HepG2 (cell line): Measurements from ENCODE around the gene GAS6. TPM values are rescaled to one million over a fixed set of nuclear protein-coding genes. Genes with fewer than 3 reads are reported as not detected.

Experiments used
- ATAC-seq: fragments of 200-7000 bp; cut with Tn5 transposase; 3 replicates; pipeline ENCODE4 v1.9.1; 2020; ENCODE audit warnings: mild to moderate bottlenecking, moderate library complexity
- BruUV-seq: library from RNA; stranded (reverse); fragments of 400-500 nt; replicated peaks from 2 replicates; lab custom pipeline; 2021; lab: Mats Ljungman, UMichigan
- CTCF ChIA-PET: fragments of 300-600 bp; formaldehyde crosslinking; extraction: SDS; loops from one replicate; lab custom pipeline; 2021; ENCODE audit warnings: low total read pairs, inconsistent platforms, low intra/inter-chr PET ratio; lab: Yijun Ruan, JAX
- POLR2A ChIA-PET: fragments of 350-600 bp; sonication (Branson Sonifier 250); formaldehyde crosslinking; loops from one replicate; lab custom pipeline; 2020; ENCODE audit warnings: antibody characterized with exemption, inconsistent platforms; lab: Yijun Ruan, JAX
- DNase-seq: peaks from one replicate; pipeline ENCODE4 v3.0.0-alpha.2; 2015; ENCODE audit warnings: low spot score
- FAIRE-seq: peaks from 3 replicates; lab custom pipeline; 2011; peaks lifted over from hg19 to GRCh38; lab: Jason Lieb, UNC
- H2AFZ ChIP-seq: one replicate; pipeline ENCODE4 v1.6.1; 2011; ENCODE audit warnings: low read length, inconsistent platforms
- H3K27ac ChIP-seq: fragments of 300-600 bp; 3 replicates; pipeline ENCODE4 v1.8.0; 2011; ENCODE audit warnings: mixed run types, mild to moderate bottlenecking, mixed read lengths, low read length, inconsistent platforms; ENCODE audit not compliant: insufficient read depth; ENCODE audit errors: extremely low read length
- H3K27me3 ChIP-seq, 2 experiments: fragments of 200-600 bp in 1 of 2; 2 replicates in 1 of 2; 3 replicates in 1 of 2; pipeline versions ENCODE4 v1.6.0 to v1.8.0; 2011; ENCODE audit warnings: low read length in 2 of 2, mild to moderate bottlenecking in 2 of 2, moderate library complexity in 2 of 2, inconsistent platforms in 1 of 2; ENCODE audit not compliant: insufficient read depth in 2 of 2, control insufficient read depth in 1 of 2
- H3K36me3 ChIP-seq, 2 experiments: fragments of 200-600 bp in 1 of 2; replicated peaks in 1 of 2; 2 replicates in 1 of 2; 3 replicates in 1 of 2; pipeline versions ENCODE4 v1.5.1 to v1.8.0; 2011; ENCODE audit warnings: low read length in 2 of 2, inconsistent platforms in 1 of 2; ENCODE audit not compliant: insufficient read depth in 2 of 2, control insufficient read depth in 1 of 2
- H3K4me1 ChIP-seq: 2 replicates; pipeline ENCODE4 v1.5.1; 2012; ENCODE audit warnings: low read length, inconsistent platforms; ENCODE audit not compliant: insufficient read depth
- H3K4me2 ChIP-seq: 2 replicates; pipeline ENCODE4 v1.6.0; 2011; ENCODE audit warnings: low read depth, low read length, inconsistent platforms
- H3K4me3 ChIP-seq, 3 experiments: fragments of 200-600 bp in 1 of 3; sonication (generic), shearing (Covaris generic) in 1 of 3; replicated peaks in 1 of 3; 2 replicates each; pipeline ENCODE4 v1.5.1; 2011 to 2016; ENCODE audit warnings: low read length in 3 of 3, inconsistent platforms in 2 of 3, low read depth in 2 of 3, mild to moderate bottlenecking in 2 of 3, control low read depth in 1 of 3, mixed read lengths in 1 of 3; ENCODE audit not compliant: insufficient read depth in 1 of 3
- H3K79me2 ChIP-seq: one replicate; pipeline ENCODE4 v1.6.1; 2011; ENCODE audit warnings: low read length, inconsistent platforms; ENCODE audit not compliant: insufficient read depth
- H3K9ac ChIP-seq: 2 replicates; pipeline ENCODE4 v1.6.0; 2011; ENCODE audit warnings: mild to moderate bottlenecking, low read depth, low read length, inconsistent platforms; ENCODE audit not compliant: insufficient read depth
- H3K9me3 ChIP-seq: 2 replicates; pipeline ENCODE4 v1.5.1; 2012; ENCODE audit warnings: mild to moderate bottlenecking, low read length
- H4K20me1 ChIP-seq: 2 replicates; pipeline ENCODE4 v1.6.0; 2011; ENCODE audit warnings: inconsistent platforms, mild to moderate bottlenecking, low read length, moderate library complexity; ENCODE audit not compliant: insufficient read depth
- CREB1 ChIP-seq, 2 experiments: fragments of 450-650 bp in 1 of 2; IDR thresholded peaks; 2 replicates each; pipeline ENCODE4 v1.6.1; 2016 to 2017; ENCODE audit warnings: control low read depth in 1 of 2, mild to moderate bottlenecking in 1 of 2, missing compliant biosample characterization in 1 of 2, missing genetic modification characterization in 1 of 2
- RERE ChIP-seq: IDR thresholded peaks from 2 replicates; pipeline ENCODE4 v1.6.1; 2016; ENCODE audit warnings: low read depth, missing genetic modification reagents, missing compliant biosample characterization
- RFX1 ChIP-seq: fragments of 450-650 bp; IDR thresholded peaks from 2 replicates; pipeline ENCODE4 v1.6.1; 2017
- WGBS: methylation state at CpG from one replicate; pipeline ENCODE4 v1.1.6; 2017; ENCODE audit warnings: low lambda C conversion rate; 5-methylcytosine and 5-hydroxymethylcytosine counted together
- in situ Hi-C: cut with HindIII; loops from 2 replicates; pipeline ENCODE4 v1.10.0; 2017; ENCODE audit warnings: low pct_unique_long_range_greater_than_20kb; ENCODE audit not compliant: extremely low pct_ligation_motif_present
- intact Hi-C: fragments of 100-400 bp; cut with micrococcal nuclease; formaldehyde crosslinking; loops from one replicate; pipeline ENCODE4 v1.10.0; 2022; ENCODE audit not compliant: unreplicated experiment
- polyA plus RNA-seq, 8 experiments: library from polyadenylated mRNA; depleted of rRNA in 3 of 8; stranded (reverse) in 7 of 8; unstranded in 1 of 8; fragments of >200 nt; fragmentation: Illumina TruSeq in 4 of 8; extraction: Trizol in 4 of 8; gene quantifications; 2 replicates each; pipeline versions ENCODE4 v1.2.1 to v1.2.3, GENCODE V29; 2011 to 2016; ENCODE audit warnings: low read depth in 4 of 8, missing spikeins in 1 of 8, mixed read lengths in 1 of 8; ENCODE audit not compliant: insufficient read depth in 1 of 8
- total RNA-seq, 5 experiments: library from RNA; depleted of rRNA; stranded (reverse); fragments of >200 nt; fragmentation: Illumina TruSeq; extraction: Trizol; gene quantifications; 2 replicates each; pipeline ENCODE4 v1.2.3, GENCODE V29; 2016; ENCODE audit warnings: low read depth in 1 of 5

The GAS6 gene
- total and polyA plus RNA-seq, 2 of the 13 experiments (the other 11 are each of a cell fraction or from before 2014, with no cell fraction given), result 0.09 to 0.24 TPM

DNA sequence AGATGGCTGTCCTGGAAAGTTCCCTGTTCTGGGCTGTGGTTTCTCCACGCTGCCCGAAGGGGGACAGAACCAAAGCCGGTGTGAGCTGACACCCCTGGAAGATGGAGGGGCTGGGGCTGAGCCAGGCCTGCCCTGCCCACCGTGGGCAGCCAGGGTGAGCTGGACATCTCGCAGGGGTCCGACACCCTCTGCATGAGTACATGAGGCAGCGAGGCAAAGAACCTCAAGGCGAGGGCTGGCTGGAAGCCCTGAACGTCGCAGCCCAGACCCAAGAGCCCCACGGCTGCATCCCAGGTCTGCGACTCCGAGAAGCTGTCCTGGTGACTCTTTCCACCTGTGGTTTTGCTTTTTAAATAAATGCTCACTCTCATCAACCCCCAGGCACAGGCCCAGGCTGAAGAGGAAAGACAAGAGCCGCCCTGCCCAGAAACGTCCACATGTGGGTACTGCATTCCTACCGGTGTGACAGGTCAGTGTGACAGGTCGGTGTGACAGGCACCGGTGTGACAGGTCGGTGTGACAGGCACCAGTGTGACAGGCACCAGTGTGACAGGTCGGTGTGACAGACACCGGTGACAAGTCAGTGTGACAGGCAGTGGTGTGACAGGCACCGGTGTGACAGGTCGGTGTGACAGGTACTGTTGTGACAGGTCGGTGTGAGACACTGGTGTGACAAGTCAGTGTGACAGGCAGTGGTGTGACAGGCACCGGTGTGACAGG lies 30.6 kb downstream of the GAS6 start:
- FAIRE-seq (no peak), DNase-seq (no peak), ATAC-seq (no peak)
- no peak overlapping the region for H3K9ac ChIP-seq
- no peak overlapping the region for H2AFZ ChIP-seq
- BruUV-seq, result no TSS peak
- CTCF ChIA-PET, result no interaction called here
- no peak overlapping the region for H3K4me2 ChIP-seq
- H4K20me1 ChIP-seq, result no peaks in the 10 kb centered on the region
- no peak overlapping the region for H3K27ac ChIP-seq
- WGBS, result 75% methylated on average over 23 of the region's 25 CpGs
- no peak overlapping the region for H3K4me3 ChIP-seq
- no peaks in the 10 kb centered on the region for H3K79me2 ChIP-seq
- intact Hi-C loops, result no loop called here
- peaks cover 15% of the 10 kb centered on the region for H3K4me1 ChIP-seq
- TF ChIP-seq CREB1 (IDR thresholded peaks at IDR 0.05) (peak; percentile 27; the same call in 1 of the 2 replicates), CREB1 (CRISPR knock-in tag; IDR thresholded peaks at IDR 0.05) (no peak), RERE (CRISPR knock-in tag) (no peak), RFX1 (no peak)
- no peaks in the 10 kb centered on the region for H3K36me3 ChIP-seq
- no peaks in the 10 kb centered on the region for H3K27me3 ChIP-seq
- no peaks in the 10 kb centered on the region for H3K9me3 ChIP-seq
- in situ Hi-C loops, result no loop called here
- POLR2A ChIA-PET, result no interaction called here
